Duodenal mucosa (tissue), 2 donors: Measurements from ENCODE around the gene KDM6A.

Experiments
- H3K27ac ChIP-seq: one replicate; pipeline ENCODE4 v1.7.0; 2013; ENCODE audit warnings: low read depth, low read length
- H3K27me3 ChIP-seq, 2 donors: one replicate each; pipeline ENCODE4 v1.7.0; 2013; ENCODE audit warnings: low read length in 2 of 2, control low read depth in 1 of 2; ENCODE audit not compliant: insufficient read depth in 2 of 2, control insufficient read depth in 1 of 2
- H3K36me3 ChIP-seq, 2 donors: one replicate each; pipeline ENCODE4 v1.7.0; 2013; ENCODE audit warnings: low read length in 2 of 2, control low read depth in 1 of 2; ENCODE audit not compliant: insufficient read depth in 2 of 2, control insufficient read depth in 1 of 2
- H3K4me1 ChIP-seq, 2 donors: one replicate each; pipeline ENCODE4 v1.7.0; 2013; ENCODE audit warnings: low read length in 2 of 2, control low read depth in 1 of 2; ENCODE audit not compliant: insufficient read depth in 2 of 2, control insufficient read depth in 1 of 2
- H3K4me3 ChIP-seq, 2 donors: one replicate each; pipeline ENCODE4 v1.7.0; 2013; ENCODE audit warnings: low read length in 2 of 2, low read depth in 1 of 2
- H3K9ac ChIP-seq, 2 donors: one replicate each; pipeline ENCODE4 v1.7.0; 2013; ENCODE audit warnings: low read length in 2 of 2, low read depth in 1 of 2
- H3K9me3 ChIP-seq, 2 donors: one replicate each; pipeline ENCODE4 v1.7.0; 2013; ENCODE audit warnings: low read length in 2 of 2, control low read depth in 1 of 2; ENCODE audit not compliant: control insufficient read depth in 1 of 2

The KDM6A gene

DNA sequence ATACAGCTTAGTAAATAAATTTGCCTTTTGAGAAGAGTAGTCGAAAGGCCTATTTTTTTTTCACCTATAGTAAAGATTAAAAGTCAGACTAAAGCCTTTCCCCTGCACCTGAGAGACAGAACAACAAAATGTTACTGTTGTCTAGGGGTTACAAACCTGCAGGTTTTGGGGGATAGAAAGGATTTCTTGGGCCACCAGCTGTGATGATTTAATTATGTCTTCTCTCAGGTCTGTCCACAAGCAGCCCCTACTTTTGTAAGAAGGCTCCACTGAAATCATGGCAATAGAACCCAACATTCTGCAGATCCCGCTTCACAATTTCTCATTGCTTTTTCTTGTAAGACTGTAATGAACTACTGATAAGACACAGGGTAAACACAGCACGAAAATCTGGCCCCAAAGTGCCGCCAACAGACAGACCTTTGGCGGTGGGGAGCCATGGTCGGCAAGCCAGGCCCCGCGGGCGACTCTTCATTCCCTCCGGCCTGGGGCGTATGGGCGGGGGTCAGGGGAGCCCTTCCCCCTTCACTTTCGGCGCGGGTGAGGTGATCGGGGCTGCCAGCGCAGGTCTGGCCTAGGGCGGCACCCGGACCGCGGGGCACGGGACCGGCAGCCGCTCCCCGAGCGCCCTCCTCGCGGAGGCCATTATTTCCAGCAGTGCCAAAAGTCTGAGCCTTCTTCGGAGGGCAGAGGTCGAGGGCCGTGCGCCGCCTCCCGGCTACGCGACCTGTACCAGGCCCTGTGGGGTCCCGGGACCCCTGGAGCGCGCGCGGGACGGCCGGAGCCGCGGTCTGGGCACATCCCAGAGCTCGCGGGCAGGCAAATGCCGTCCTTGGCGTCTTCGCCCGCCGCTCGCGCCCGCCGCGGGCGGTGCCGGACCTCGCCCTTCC, 812 bp upstream of the KDM6A start:
- Histone ChIP-seq H3K4me3 (peak overlapping the region; percentile 72), H3K9ac (peak overlapping the region; percentile 69 to 80), H3K27ac (peak overlapping the region; percentile 90)

DNA sequence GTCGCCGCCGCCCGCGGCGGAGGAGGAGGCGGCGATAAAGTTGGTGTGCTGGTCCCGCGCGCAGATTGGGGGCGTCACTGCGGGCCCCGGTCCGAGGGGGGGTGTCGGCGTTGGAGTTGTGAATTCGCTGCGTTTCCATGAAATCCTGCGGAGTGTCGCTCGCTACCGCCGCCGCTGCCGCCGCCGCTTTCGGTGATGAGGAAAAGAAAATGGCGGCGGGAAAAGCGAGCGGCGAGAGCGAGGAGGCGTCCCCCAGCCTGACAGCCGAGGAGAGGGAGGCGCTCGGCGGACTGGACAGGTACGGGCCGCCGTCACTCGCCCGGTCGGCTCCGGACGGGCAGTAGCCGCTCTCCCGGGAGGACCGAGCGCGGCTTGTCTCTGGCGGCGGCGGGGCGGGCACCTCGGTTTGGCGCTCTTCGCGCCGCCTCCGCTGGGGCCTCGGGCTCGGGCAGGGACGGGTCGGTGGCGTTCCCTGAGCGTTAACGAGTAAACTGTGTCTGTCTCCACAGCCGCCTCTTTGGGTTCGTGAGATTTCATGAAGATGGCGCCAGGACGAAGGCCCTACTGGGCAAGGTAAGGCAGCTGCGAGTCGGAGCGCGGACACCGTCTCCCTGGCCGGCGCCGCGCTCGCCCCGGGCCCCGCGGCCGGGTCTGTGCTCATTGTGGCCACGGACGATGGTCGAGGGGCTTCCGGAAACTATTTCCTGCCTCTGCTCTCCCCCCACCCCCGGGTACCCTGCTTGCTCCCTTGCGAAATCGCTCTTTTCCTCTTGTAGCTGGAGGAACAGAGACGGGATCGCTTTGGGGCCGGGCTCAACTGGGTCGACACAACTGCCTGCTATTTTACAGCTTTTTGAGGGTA, 658 bp downstream of the KDM6A start:
- Histone ChIP-seq H3K9ac (peak overlapping the region; percentile 67 to 86), H3K9me3 (no peaks in the 10 kb centered on the region), H3K36me3 (no peaks in the 10 kb centered on the region), H3K27ac (peak overlapping the region; percentile 95), H3K4me3 (peak overlapping the region; percentile 79 to 86), H3K27me3 (no peaks in the 10 kb centered on the region), H3K4me1 (peaks cover 0 to 5% of the 10 kb centered on the region in 2 donors)

More for the DNA sequence above, 812 bp upstream of the KDM6A start:
- H3K9me3 ChIP-seq, result no peaks in the 10 kb centered on the region
- H3K4me1 ChIP-seq, result peaks cover 0 to 5% of the 10 kb centered on the region in 2 donors
- no peaks in the 10 kb centered on the region for H3K27me3 ChIP-seq
- no peaks in the 10 kb centered on the region for H3K36me3 ChIP-seq

DNA sequence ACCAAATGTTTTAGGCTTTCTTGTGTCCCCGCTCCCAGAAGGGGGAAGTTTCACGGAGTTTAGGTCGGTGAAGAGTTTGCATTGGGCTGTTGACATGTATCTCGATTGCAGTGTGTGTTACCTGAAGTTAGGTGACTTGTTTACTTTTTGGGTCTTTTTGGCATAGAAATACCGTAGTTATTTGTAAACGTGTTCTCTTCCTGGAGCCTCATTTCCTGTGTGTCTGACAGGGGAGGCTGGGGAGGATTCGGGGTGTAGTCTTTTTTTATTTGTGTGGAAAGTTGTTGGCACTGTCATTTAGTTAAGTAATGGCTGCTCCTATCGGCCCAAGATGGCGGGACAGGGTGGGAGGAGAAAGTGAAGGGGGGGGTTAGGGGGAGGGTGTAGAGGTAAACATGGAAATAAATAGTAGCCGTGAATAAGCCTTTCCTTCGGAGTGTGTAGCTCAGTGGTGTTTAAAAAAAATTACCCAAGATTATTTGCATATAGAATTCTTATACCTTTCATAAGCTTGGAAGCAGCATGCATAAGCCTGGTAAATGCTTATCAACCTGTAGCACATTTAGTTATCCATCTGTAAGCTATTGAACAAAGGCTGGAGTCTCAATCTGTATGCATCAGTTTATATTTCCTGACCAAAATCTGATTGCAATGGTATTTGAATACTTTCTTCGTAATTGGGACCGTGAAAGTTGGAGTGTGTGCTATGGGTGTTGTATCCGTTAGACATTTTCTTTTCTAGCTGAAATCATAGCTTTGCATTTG, 1.6 kb downstream of the KDM6A start:
- Histone ChIP-seq H3K36me3 (no peaks in the 10 kb centered on the region), H3K27ac (peak overlapping the region; percentile 95), H3K9me3 (no peaks in the 10 kb centered on the region), H3K4me3 (peak overlapping the region; percentile 79 to 86), H3K27me3 (no peaks in the 10 kb centered on the region), H3K9ac (peak overlapping the region; percentile 67 to 86), H3K4me1 (peaks cover 0 to 5% of the 10 kb centered on the region in 2 donors)

DNA sequence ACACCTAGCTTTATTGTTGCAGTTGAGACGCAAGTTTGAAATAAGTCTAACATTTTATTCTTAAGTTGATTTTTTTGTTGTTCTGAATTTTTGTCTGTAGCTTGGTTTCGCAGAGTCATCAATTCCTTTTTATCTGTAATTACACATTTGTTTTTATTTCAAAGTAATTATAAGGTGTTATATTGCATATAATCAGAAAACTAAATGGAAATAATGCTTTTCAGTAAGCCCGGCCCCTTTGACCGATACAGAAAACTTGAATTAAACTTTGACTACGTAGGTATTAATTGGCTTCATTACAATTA, 2.1 kb downstream of the KDM6A start:
- H3K27ac ChIP-seq, result no peak overlapping the region
- peak overlapping the region; percentile 79 to 86 for H3K4me3 ChIP-seq
- peaks cover 0 to 5% of the 10 kb centered on the region in 2 donors for H3K4me1 ChIP-seq
- no peaks in the 10 kb centered on the region for H3K9me3 ChIP-seq
- peak overlapping the region in 1 of 2 donors; percentile 86 for H3K9ac ChIP-seq
- H3K36me3 ChIP-seq, result no peaks in the 10 kb centered on the region
- H3K27me3 ChIP-seq, result no peaks in the 10 kb centered on the region

DNA sequence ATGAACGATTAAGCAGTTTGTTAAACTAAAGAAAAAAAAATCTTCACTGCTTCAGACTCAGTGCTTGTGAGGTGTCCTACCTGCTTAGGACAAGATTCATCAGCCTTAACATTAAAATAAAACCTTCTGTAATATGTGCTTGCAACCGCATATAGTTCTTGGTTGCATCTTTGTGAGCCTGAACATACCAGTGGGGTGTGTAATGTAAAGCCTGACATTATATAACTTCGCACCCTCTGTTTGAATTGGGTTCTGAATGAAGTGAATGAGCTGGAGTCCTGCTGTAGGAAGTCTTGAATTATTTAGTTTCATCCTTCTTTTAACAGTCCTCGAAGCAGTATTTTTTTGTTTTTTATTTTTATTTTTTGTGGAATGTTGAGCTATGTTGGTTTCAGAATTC, 3.1 kb downstream of the KDM6A start:
- Histone ChIP-seq H3K27me3 (no peaks in the 10 kb centered on the region), H3K9me3 (no peaks in the 10 kb centered on the region), H3K9ac (no peak overlapping the region), H3K36me3 (no peaks in the 10 kb centered on the region), H3K27ac (no peak overlapping the region), H3K4me3 (peak overlapping the region; percentile 56 to 79), H3K4me1 (peaks cover 0 to 5% of the 10 kb centered on the region in 2 donors)

DNA sequence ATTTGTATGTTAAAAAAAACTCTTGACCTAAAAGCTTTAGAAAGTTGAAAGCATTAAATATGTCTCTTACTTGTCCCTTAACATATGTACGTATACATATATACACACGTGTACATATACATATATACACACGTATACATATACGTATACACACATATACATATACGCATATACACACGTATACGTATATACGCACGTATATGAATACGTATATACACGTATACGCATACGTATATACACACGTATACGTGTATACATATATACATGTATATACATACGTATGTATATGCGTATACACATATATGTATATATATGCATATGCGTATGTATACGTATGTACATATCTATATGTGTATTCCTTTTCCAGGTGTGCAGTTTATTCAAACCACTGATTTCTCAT, 3.8 kb downstream of the KDM6A start:
- Histone ChIP-seq H3K4me3 (no peak overlapping the region), H3K36me3 (no peaks in the 10 kb centered on the region), H3K4me1 (peaks cover 0 to 5% of the 10 kb centered on the region in 2 donors), H3K27ac (no peak overlapping the region), H3K9me3 (no peaks in the 10 kb centered on the region), H3K9ac (no peak overlapping the region), H3K27me3 (no peaks in the 10 kb centered on the region)

DNA sequence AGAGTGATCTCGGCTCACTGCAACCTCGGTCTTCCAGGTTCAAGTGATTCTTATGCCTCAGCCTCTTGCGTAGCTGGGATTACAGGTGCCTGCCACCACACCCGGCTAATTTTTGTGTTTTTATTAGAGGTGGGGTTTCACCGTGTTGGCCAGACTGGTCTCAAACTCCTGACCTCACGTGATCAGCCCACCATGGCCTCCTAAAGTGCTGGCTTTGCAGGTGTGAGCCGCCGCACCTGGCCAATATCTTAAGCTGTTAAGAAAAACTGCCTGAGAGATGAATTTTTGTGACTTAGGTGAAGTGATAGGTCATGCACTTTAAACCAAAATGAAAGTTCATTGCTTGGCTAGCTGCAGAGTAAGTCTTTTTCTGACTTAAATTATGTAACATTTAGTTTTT, 5.8 kb downstream of the KDM6A start:
- H3K9me3 ChIP-seq, result no peaks in the 10 kb centered on the region
- H3K9ac ChIP-seq, result no peak overlapping the region
- H3K27ac ChIP-seq, result no peak overlapping the region
- no peaks in the 10 kb centered on the region for H3K36me3 ChIP-seq
- no peaks in the 10 kb centered on the region for H3K27me3 ChIP-seq
- H3K4me1 ChIP-seq, result peaks cover 0 to 5% of the 10 kb centered on the region in 2 donors
- no peak overlapping the region for H3K4me3 ChIP-seq

DNA sequence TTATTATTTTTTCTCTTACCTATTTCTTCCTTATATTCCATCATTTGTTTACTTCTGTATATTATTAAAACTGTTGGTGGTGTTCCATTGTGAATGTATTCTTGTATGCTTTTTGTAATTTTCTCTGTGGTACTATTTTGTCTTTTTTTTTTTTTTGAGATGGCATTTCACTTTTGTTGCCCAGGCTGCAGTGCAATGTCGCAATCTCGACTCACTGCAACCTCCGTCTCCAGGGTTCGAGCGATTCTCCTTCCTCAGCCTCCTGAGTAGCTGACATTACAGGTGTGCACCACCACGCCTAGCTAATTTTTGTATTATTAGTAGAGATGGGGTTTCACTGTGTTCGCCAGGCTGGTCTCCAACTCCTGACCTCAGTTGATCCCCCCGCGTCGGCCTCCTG, 8.6 kb downstream of the KDM6A start:
- no peaks in the 10 kb centered on the region for H3K27me3 ChIP-seq

DNA sequence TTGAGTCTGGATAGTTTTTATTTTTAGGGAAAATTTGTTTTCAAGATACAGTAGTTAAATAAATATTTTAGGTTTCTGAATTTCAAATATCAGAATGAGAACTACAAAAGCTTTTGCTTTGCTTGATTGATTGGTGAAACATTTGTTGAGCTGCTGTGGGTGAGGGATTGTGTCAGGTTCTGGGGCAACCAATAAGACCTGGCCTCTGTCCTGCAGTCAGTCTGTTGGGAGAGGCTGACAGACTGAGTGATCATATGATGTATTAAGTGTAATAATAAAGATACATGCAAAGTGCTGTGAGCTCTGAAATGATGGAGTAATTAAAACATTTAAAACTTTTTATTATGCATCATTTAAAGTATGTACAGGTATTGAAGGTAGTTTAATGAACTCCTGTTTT, 9.6 kb downstream of the KDM6A start:
- H3K36me3 ChIP-seq, result no peaks in the 10 kb centered on the region
- H3K27me3 ChIP-seq, result no peaks in the 10 kb centered on the region
- no peak overlapping the region for H3K4me3 ChIP-seq
- H3K9me3 ChIP-seq, result no peaks in the 10 kb centered on the region
- no peak overlapping the region for H3K27ac ChIP-seq
- H3K4me1 ChIP-seq, result no peaks in the 10 kb centered on the region
- no peak overlapping the region for H3K9ac ChIP-seq

More for the DNA sequence above, 8.6 kb downstream of the KDM6A start:
- Histone ChIP-seq H3K9ac (no peak overlapping the region), H3K4me3 (no peak overlapping the region), H3K9me3 (no peaks in the 10 kb centered on the region), H3K27ac (no peak overlapping the region), H3K36me3 (no peaks in the 10 kb centered on the region), H3K4me1 (peaks cover 0 to 5% of the 10 kb centered on the region in 2 donors)
